Motor neuron (in vitro differentiated cells): ENCODE results near the gene SMIM44. TPM values are rescaled to one million over a fixed set of nuclear protein-coding genes. Genes with fewer than 3 reads are reported as not detected.

Experiments used
- ATAC-seq, 8 experiments: fragments of 200-7000 bp; cut with Tn5 transposase; replicated peaks in 6 of 8; 2 replicates each; pipeline ENCODE4 v1.8.0; 2021; ENCODE audit warnings: mild to moderate bottlenecking in 8 of 8, moderate library complexity in 8 of 8
- H3K27ac ChIP-seq, 2 donors: fragments of 250-450 bp; sonication (Bioruptor Pico); 2 replicates each; pipeline ENCODE4 v1.9.0; 2021; ENCODE audit warnings: antibody characterized with exemption in 2 of 2, mild to moderate bottlenecking in 2 of 2, moderate library complexity in 1 of 2
- H3K4me1 ChIP-seq, 2 donors: fragments of 250-450 bp; sonication (Bioruptor Pico); replicated peaks in 1 of 2; 2 replicates each; pipeline ENCODE4 v1.6.1; 2021; ENCODE audit warnings: antibody characterized with exemption in 2 of 2, mild to moderate bottlenecking in 2 of 2, moderate library complexity in 1 of 2
- H3K4me3 ChIP-seq, 5 donors: fragments of 250-450 bp; sonication (Bioruptor Pico); 2 replicates each; pipeline ENCODE4 v1.9.0; 2021; ENCODE audit warnings: antibody characterized with exemption in 5 of 5, mild to moderate bottlenecking in 5 of 5, moderate library complexity in 4 of 5
- WGBS, 10 experiments: fragments of 450-650 bp; shearing (Covaris generic); methylation state at CpG; one replicate each; pipeline ENCODE4 v1.0.0; 2022; 5-methylcytosine and 5-hydroxymethylcytosine counted together
- in situ Hi-C, 9 experiments: fragments of 400-800 bp; cut with MboI; loops; one replicate each; pipeline ENCODE4 v1.15.0; 2021; ENCODE audit warnings: low sequenced_read_pairs in 9 of 9, low pct_unique_long_range_greater_than_20kb in 2 of 9; ENCODE audit not compliant: unreplicated experiment in 9 of 9
- total RNA-seq, 8 experiments: library from RNA; unstranded; fragments of 300-600 nt; gene quantifications; 2 replicates each; pipeline versions ENCODE4 v1.2.3 to v1.2.4, GENCODE V29; 2022

Gene SMIM44
- total RNA-seq, 8 experiments from 2014 or later, result not detected

DNA sequence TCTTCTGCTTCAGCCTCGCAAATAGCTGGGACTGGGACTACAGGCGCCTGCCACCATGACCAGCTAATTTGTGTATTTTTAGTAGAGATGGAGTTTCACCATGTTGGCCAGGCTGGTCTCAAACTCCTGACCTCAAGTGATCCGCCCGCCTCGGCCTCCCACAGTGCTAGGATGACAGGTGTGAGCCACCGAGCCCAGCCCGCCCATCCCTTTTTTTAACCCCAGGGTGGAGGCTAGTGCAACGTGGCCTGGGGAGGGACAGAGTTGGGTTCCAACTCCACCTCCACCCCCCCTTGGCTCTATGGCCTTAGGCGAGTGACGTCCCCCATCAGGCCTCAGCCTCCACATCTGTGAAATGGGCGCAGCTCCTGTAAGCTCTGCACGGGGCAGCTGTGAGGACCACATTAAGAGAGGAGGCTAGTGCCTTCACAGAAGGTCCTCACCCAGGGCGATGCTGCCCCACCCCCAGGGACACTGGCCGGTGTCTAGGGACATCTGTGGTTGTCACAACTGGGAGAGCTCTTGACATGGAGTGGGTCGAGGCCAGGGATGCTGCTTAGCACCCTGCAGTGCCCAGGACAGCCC, 40.7 kb downstream of the SMIM44 start:
- in situ Hi-C loops, result no loop called here
- Histone ChIP-seq H3K4me1 (peaks cover 20 to 25% of the 10 kb centered on the region in 2 donors), H3K4me3 (no peak overlapping the region), H3K27ac (no peak overlapping the region)
- no peak for ATAC-seq
- 72 to 90% (median 75%) methylated on average over 4 of the region's 15 CpGs; no CpG with 5 or more reads in 7 of the 10 experiments for WGBS, 10 experiments

GRCh38 chr19:3441986-3442329, 41.3 kb downstream of the SMIM44 start:
- H3K4me1 ChIP-seq, result peaks cover 20 to 25% of the 10 kb centered on the region in 2 donors
- no peak for ATAC-seq
- 52 to 100% (median 84%) methylated on average over 1 to 9 of the region's 14 CpGs; no CpG with 5 or more reads in 4 of the 10 experiments for WGBS, 10 experiments
- H3K4me3 ChIP-seq, result no peak overlapping the region
- H3K27ac ChIP-seq, result no peak overlapping the region
- in situ Hi-C loops, result no loop called here

GRCh38 chr19:3441089-3441985, 41.9 kb downstream of the SMIM44 start:
- no peak for ATAC-seq
- in situ Hi-C loops, result no loop called here
- H3K4me1 ChIP-seq, result peaks cover 20 to 25% of the 10 kb centered on the region in 2 donors
- H3K4me3 ChIP-seq, result no peak overlapping the region
- no peak overlapping the region for H3K27ac ChIP-seq
- WGBS, 10 experiments, result 88 to 100% (median 93%) methylated on average over 3 to 9 of the region's 25 CpGs; no CpG with 5 or more reads in 5 of the 10 experiments

DNA sequence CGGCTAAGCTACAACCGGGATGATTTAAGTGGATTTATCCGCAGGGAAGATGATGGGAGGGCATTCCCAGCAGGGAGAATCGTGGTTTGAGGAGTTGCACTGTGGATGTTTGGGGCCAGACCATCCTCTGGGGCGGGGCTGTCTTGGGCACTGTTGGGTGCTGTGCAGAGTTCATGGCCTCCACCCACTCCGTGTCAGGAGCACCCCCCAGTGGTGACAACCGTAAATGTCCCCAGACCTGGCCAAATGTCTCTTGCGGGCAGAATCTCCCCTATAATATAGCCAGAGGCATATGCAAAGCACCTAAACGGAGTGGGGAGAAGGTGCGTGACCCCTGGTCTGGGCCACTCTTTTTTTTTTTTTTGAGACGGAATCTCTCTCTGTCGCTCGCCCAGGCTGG, 43.2 kb downstream of the SMIM44 start:
- no peak overlapping the region for H3K4me3 ChIP-seq
- in situ Hi-C loops, result no loop called here
- no peak overlapping the region for H3K27ac ChIP-seq
- 22 to 87% (median 53%) methylated on average over 2 to 7 of the region's 13 CpGs; no CpG with 5 or more reads in 3 of the 10 experiments for WGBS, 10 experiments
- ATAC-seq, result peak in 2 of 8 experiments; percentile 4 to 5
- peaks cover 16 to 21% of the 10 kb centered on the region in 2 donors for H3K4me1 ChIP-seq

- WGBS, 10 experiments, result 0 to 2% (median 0%) methylated on average over 2 to 11 of the region's 67 CpGs; no CpG with 5 or more reads in 6 of the 10 experiments
- in situ Hi-C loops, result no loop called here
- Histone ChIP-seq H3K27ac (peak overlapping the region; percentile 97 to 99), H3K4me3 (peak overlapping the region; percentile 57 to 85 (median 67)), H3K4me1 (peaks cover 2 to 5% of the 10 kb centered on the region in 2 donors)
- ATAC-seq, result peak; percentile 95 to 99 (median 96)
These were observed 48.3 kb downstream of the SMIM44 start for GRCh38 chr19:3434630-3435553.

DNA sequence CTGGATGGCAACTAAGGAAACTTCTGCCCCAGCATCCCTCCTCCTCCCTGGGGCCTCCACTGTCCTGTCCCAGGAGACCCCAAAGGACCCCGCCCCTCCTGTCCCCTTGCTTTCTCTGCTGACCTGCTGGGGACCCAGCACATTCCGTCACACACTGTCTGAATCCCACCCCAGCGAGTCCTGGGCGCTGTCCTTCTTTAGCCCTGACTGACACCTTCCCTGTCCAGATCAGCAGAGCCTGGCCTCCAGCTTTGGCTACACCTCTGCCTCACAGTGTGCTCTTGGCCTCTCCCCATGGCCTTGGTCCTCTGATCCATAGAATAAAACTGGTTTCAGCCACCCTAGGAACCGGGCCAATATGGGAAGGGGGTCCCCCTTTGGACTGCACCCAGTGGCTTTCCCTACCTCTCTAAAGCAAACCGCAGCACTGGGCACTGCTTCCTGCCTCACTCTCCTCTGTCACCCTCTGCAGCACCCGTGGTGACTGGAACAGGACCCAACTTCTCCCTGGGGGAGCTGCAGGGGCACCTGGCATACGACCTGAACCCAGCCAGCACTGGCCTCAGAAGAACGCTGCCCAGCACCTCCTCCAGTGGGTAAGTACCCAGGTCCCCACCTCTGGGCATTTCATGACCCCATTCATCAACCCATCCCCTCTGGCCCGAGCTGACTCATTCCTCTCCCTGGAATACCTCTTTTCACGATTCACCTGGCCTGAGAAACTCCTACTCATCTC, 49.3 kb downstream of the SMIM44 start:
- no peak overlapping the region for H3K4me3 ChIP-seq
- 80 to 100% (median 90%) methylated on average over 1 to 5 of the region's 11 CpGs; no CpG with 5 or more reads in 2 of the 10 experiments for WGBS, 10 experiments
- in situ Hi-C loops, result no loop called here

DNA sequence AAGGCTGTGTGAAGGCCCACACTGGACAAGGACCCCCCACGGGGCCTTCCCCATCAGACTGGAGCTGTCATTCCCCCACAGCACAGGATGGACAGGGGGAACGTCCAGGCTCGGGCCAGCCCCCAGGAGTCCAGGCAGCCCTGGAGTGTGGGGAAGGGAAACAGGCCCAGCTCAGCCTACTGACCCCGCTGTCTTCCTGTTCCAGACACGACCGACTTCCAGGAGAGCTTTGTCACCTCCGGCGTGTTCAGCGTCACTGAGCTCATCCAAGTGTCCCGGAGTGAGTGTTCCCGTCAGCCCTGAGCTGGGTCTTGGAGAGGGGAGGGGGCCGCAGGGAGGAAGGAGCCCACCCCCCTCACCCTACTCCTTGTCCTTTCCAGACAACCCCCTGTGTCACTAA, 49.9 kb downstream of the SMIM44 start:
- Histone ChIP-seq H3K27ac (no peak overlapping the region), H3K4me1 (peaks cover 2 to 9% of the 10 kb centered on the region in 2 donors), H3K4me3 (no peak overlapping the region)
- in situ Hi-C loops, result no loop called here
- 50 to 100% (median 80%) methylated on average over 1 to 5 of the region's 12 CpGs; no CpG with 5 or more reads in 4 of the 10 experiments for WGBS, 10 experiments
- no peak for ATAC-seq

More for the DNA sequence above, 49.3 kb downstream of the SMIM44 start:
- Histone ChIP-seq H3K4me1 (peaks cover 2 to 5% of the 10 kb centered on the region in 2 donors), H3K27ac (no peak overlapping the region)
- no peak for ATAC-seq

Other genes starting within 250 kb of the SMIM44 start
- 10 to 100 TPM in 4 of 8 experiments, 1 to 10 TPM in 2, under 1 TPM in 2; 0.82 to 77.5 (median 6.3) TPM for gene NFIC, start 116.9 kb downstream of the SMIM44 start, total RNA-seq
- gene SMIM24, start 2.9 kb downstream of the SMIM44 start, total RNA-seq, result 1 to 10 TPM in 1 of 8 experiments, under 1 TPM in 3, not detected in 4; 0.11 to 1.3 (median 0.52) TPM
- gene DOHH, start 17.2 kb upstream of the SMIM44 start, total RNA-seq, result 10 to 100 TPM in 2 of 8 experiments, 1 to 10 TPM in 6; 4.6 to 11.4 (median 8.2) TPM
- gene FZR1, start 22.9 kb upstream of the SMIM44 start, total RNA-seq, result 10 to 100 TPM; 15.8 to 33.6 (median 23.0) TPM
- 1 to 10 TPM in 4 of 8 experiments, under 1 TPM in 4; 0.50 to 4.3 (median 0.99) TPM for gene TEKTIP1, start 55.7 kb upstream of the SMIM44 start, total RNA-seq
- 10 to 100 TPM; 21.9 to 87.4 (median 44.0) TPM for gene MFSD12, start 74.1 kb upstream of the SMIM44 start, total RNA-seq
- gene HMG20B, start 89.5 kb upstream of the SMIM44 start, total RNA-seq, result 100 to 1,000 TPM in 1 of 8 experiments, 10 to 100 TPM in 7; 17.0 to 122 (median 35.3) TPM
- gene GIPC3, start 102.0 kb upstream of the SMIM44 start, total RNA-seq, result under 1 TPM in 7 of 8 experiments, not detected in 1; 0.05 to 0.84 (median 0.14) TPM
- under 1 TPM in 7 of 8 experiments, not detected in 1; 0.07 to 0.62 (median 0.36) TPM for gene TBXA2R, start 123.4 kb upstream of the SMIM44 start, total RNA-seq
- gene CACTIN, start 143.3 kb upstream of the SMIM44 start, total RNA-seq, result 10 to 100 TPM; 11.7 to 23.0 (median 15.7) TPM
- gene PIP5K1C, start 217.0 kb upstream of the SMIM44 start, total RNA-seq, result 10 to 100 TPM in 6 of 8 experiments, 1 to 10 TPM in 2; 6.7 to 21.4 (median 13.7) TPM
- 1 to 10 TPM in 2 of 8 experiments, under 1 TPM in 3, not detected in 3; 0.41 to 7.4 (median 0.96) TPM for gene TJP3, start 224.9 kb upstream of the SMIM44 start, total RNA-seq